NCI-H128 (cell line): ENCODE data around the gene HFE.
A peak's percentile ranks its signal among the peaks of the same experiment; 100 is the strongest.
"Not testable (repeated sequence)": the region's sequence is repeated elsewhere in the genome, so short reads cannot be mapped to it uniquely, and the experiment has no call there.

Experiments
- DNase-seq: peaks from one replicate; lab custom pipeline; 2025; ENCODE audit not compliant: unreplicated experiment; lab: John Stamatoyannopoulos, UW

The HFE gene

GRCh38 chr6:26058477-26059033 is 28.7 kb upstream of the HFE start:
- not testable (repeated sequence) for DNase-seq

- DNase-seq: no peak
Observed at GRCh38 chr6:26059941-26060340, 27.3 kb upstream of the HFE start.

DNA sequence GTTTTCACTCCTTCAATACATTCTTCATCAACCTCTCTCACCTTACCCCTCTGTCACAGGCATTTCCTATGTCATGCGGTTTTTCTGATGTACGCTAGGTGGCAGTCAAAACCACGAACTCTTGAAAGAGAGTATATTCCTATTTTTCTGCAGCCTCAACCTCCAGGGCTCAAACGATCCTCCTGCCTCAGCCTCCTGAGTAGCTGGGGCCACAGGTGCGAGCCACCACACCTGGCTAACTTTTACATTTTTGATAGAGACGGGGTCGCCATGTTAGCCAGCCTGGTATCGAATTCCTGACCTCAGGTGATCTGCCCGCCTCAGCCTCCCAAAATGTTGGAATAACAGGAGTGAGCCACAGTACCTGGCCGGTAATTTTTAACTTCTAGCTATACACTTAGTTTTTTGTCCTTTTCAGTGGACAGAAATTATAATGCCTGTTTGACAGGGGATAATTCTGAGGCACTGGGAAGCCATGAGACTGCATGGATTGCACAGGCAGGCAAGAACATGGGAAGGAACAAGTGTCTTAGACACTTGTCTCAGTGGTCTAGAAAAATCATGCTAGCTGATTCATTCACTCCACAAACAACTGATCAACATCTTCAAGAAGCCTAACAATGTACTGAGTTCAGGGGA is 22.5 kb upstream of the HFE start:
- DNase-seq: no peak

DNA sequence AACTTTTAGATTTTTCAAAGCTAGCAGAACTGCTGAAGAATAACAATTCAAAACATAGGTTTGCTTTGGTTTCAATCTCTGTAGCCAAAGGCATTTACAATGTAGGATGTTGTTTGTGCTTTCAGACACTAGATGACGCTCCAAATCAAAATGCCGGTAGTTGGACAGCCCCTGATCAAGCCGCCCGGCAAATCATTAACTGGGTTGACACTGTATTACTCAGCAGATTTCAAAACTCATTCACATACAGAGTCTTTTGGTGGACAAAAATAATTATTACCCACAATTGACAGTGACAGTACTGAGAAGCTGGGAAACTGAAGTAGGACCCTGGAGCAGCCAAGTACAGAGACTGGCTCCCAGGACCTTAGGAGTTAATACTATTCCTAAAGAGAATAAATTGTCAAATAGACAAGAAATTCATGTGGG is 21.3 kb upstream of the HFE start:
- DNase-seq: no peak

DNA sequence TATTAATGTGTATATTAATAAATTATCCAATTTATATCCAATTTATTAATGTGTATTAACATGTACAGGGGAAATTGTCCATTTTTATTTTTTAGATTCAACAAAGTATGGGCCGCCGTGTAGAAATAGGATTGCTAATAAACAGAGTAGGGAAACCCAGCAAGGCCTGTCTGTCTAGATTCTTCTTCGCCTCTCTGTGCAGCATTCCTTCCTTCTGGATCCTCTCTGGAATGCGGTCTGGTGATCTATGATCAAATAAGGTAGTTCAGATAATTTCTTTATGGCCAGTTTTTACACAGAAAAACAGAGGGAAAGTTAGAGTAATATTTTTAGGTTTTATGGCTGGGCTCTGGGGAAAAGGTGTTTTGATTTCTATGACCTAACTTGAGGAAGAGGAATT is 19.9 kb upstream of the HFE start:
- no peak for DNase-seq

GRCh38 chr6:26068036-26068435 is 19.2 kb upstream of the HFE start:
- DNase-seq: no peak

- no peak for DNase-seq
Observed at GRCh38 chr6:26071135-26071534, 16.1 kb upstream of the HFE start.

DNA sequence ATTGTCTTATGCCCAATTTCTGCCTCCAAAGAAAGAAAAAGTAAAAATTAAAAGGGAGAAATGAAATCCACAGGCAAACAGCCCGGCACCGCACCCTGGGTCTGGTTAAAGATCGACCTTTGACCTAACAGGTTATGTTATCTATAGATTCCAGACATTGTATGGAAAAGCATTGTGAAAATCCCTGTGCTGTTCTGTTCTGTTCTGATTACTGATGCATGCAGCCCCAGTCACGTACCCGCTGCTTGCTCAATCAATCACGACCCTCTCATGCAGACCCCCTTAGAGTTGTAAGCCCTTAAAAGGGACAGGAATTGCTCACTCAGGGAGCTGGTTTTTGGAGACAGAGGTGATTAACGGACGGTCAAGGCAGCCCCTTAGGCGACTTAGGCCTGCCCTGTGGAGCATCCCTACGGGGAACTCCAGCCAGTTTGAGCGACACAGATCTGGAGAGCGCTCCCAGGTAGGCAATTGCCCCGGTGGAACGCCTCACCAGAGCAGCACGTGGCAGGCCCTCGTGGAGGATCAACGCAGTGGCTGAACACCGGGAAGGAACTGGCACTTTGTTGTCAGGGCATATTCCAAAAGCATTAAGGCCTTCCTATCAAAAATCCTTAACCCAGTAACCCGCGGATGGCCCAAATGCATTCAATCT is 12.0 kb upstream of the HFE start:
- DNase-seq: no peak

- not testable (repeated sequence) for DNase-seq
Observed at GRCh38 chr6:26078066-26078465, 9.2 kb upstream of the HFE start.

- not testable (repeated sequence) for DNase-seq
Observed at GRCh38 chr6:26081096-26081495, 6.1 kb upstream of the HFE start.

- no peak for DNase-seq
Observed at GRCh38 chr6:26086211-26086610, 1.0 kb upstream of the HFE start.

- DNase-seq: no peak
Observed at GRCh38 chr6:26088344-26088743, 1.1 kb downstream of the HFE start.

- no peak for DNase-seq
Observed at GRCh38 chr6:26089272-26089671, 2.0 kb downstream of the HFE start.

- DNase-seq: no peak
Observed at GRCh38 chr6:26092443-26092842, 5.2 kb downstream of the HFE start.

- DNase-seq: no peak
Observed at GRCh38 chr6:26094036-26094435, 6.8 kb downstream of the HFE start.

DNA sequence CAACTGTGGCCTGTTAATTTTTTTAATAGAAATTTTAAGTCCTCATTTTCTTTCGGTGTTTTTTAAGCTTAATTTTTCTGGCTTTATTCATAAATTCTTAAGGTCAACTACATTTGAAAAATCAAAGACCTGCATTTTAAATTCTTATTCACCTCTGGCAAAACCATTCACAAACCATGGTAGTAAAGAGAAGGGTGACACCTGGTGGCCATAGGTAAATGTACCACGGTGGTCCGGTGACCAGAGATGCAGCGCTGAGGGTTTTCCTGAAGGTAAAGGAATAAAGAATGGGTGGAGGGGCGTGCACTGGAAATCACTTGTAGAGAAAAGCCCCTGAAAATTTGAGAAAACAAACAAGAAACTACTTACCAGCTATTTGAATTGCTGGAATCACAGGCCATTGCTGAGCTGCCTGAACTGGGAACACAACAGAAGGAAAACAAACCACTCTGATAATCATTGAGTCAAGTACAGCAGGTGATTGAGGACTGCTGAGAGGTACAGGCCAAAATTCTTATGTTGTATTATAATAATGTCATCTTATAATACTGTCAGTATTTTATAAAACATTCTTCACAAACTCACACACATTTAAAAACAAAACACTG is 10.1 kb downstream of the HFE start:
- peak; percentile 26 for DNase-seq

GRCh38 chr6:26103141-26103769 is 16.0 kb downstream of the HFE start:
- DNase-seq: no peak

DNA sequence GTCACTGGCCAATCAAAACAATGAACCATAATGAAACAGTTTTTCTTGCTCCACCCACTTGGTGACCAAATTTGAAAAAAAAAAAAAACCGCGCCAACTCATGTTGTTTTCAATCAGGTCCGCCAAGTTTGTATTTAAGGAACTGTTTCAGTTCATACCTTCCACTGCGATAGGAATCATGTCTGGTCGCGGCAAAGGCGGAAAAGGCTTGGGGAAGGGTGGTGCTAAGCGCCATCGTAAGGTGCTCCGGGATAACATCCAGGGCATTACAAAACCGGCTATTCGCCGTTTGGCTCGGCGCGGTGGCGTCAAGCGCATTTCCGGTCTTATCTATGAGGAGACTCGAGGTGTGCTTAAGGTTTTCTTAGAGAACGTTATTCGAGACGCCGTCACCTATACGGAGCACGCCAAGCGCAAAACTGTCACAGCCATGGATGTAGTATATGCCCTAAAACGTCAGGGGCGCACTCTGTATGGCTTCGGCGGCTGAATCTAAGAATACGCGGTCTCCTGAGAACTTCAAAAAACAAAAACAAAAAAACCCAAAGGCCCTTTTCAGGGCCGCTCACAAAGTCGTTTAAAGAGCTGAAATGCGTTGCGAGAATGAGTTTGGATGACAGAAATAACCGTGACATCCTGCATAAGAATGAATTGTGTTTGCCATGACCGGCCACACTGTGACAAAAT is 16.7 kb downstream of the HFE start:
- DNase-seq: peak; percentile 90

DNA sequence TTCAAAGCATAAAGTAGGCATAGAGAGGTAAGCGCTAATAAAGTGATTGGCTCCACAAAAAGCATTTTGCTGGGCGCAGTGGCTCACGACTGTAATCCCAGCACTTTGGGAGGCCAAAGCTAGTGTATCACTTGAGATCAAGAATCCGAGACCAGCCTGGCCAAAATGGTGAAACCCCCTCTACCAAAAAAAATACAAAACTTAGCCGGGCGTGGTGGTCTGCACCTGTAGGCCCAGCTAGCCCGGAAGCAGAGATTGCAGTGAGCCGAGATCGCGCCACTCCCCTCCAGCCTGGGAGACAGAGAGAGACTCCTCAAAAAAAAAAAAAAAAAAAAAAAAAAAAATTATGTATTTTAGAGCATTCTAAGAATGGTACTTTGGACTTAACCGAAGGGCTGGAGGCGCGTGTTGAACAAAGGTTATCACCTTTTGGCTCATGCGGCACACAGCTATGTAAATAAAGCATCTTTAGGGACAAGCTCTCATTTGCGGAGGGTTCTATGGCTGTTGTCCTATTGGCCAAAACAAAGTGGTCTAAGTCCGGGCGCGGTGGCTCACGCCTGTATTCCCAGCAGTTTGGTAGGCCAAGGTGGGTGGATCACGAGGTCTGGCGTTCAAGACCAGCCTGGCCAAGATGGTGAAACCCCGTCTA is 17.4 kb downstream of the HFE start:
- no peak for DNase-seq

DNA sequence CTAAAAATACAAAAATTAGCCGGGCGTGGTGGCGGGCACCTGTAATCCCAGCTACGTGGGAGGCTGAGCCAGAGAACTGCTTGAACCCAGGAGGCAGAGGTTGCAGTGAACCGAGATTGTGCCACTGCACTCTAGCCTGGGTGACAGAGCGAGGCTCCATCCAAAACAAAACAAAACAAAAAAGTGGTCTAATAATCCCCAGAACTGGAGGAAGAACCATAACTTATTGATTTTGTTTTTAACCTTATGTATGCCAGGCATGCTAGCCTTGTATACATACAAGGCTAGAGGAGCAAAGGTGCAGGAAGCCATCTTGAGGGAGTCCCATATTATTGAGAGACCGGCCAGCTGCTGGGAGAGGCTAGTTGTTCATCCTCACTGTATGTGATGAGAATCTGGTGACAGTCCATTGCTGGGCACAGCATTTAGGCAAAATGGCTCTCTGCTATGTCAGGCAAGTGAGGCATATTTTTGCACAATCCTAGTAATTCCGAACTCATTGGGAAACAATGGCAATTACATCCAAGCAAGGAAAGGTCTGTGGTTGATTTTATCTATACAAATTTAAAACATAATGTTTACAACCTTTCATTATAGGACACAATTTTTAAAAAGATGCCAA is 18.0 kb downstream of the HFE start:
- DNase-seq: no peak
